Astrocyte (in vitro differentiated cells and primary cell): ENCODE measurements around the gene TTYH1.

ENCODE experiments used
- CTCF ChIP-seq: IDR thresholded peaks from 2 replicates; pipeline ENCODE4 v1.5.1; 2011; ENCODE audit warnings: low read depth, mild to moderate bottlenecking, inconsistent platforms, low read length, moderate library complexity; ENCODE audit not compliant: insufficient read depth
- EZH2 ChIP-seq: IDR thresholded peaks from 2 replicates; pipeline ENCODE4 v1.6.1; 2012; ENCODE audit warnings: mild to moderate bottlenecking, low read length, inconsistent platforms; ENCODE audit not compliant: insufficient read depth

GRCh38 chr19:54393381-54393780 lies 21.9 kb upstream of the TTYH1 start:
- TF ChIP-seq CTCF (no peak), EZH2 (no peak)
